Breast epithelium (tissue), 3 donors: ENCODE measurements around the gene METTL21A.

Experiments used
- POLR2A ChIP-seq: fragments of 450-650 bp; IDR thresholded peaks from one replicate; pipeline ENCODE4 v1.6.1; 2016; ENCODE audit warnings: antibody characterized with exemption, mild to moderate bottlenecking, moderate library complexity
- POLR2AphosphoS5 ChIP-seq, 3 donors: sonication (generic); formaldehyde crosslinking; IDR thresholded peaks; one replicate each; pipeline ENCODE4 v1.6.1; 2017; ENCODE audit warnings: antibody characterized with exemption in 3 of 3
- TF ChIP-seq, protein P1 (sequence below), 3 donors: fragments of 450-650 bp; IDR thresholded peaks; one replicate each; pipeline ENCODE4 v1.5.1; 2016 to 2017; ENCODE audit warnings: antibody characterized with exemption in 3 of 3, mild to moderate bottlenecking in 3 of 3, moderate library complexity in 3 of 3

DNA sequence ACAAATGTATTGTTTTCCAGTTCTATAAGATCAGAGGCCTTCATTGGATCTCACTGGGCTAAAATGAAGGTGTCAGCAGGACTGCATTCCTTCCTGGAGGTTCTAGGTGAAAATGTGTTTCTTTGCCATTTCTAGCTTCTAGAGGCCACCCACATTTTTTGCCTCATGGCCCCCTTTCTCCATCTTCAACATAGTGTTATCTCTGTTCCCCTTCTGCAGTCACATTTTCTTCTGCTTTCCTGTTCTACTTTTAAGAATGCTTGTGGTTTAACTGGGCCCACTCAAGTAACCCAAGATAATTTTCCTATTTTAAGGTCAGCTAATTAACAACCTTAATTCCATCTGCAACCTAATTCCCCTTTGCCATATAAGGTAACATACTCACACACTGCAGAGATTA lies 36.1 kb downstream of the METTL21A start:
- TF ChIP-seq, protein P1, sequence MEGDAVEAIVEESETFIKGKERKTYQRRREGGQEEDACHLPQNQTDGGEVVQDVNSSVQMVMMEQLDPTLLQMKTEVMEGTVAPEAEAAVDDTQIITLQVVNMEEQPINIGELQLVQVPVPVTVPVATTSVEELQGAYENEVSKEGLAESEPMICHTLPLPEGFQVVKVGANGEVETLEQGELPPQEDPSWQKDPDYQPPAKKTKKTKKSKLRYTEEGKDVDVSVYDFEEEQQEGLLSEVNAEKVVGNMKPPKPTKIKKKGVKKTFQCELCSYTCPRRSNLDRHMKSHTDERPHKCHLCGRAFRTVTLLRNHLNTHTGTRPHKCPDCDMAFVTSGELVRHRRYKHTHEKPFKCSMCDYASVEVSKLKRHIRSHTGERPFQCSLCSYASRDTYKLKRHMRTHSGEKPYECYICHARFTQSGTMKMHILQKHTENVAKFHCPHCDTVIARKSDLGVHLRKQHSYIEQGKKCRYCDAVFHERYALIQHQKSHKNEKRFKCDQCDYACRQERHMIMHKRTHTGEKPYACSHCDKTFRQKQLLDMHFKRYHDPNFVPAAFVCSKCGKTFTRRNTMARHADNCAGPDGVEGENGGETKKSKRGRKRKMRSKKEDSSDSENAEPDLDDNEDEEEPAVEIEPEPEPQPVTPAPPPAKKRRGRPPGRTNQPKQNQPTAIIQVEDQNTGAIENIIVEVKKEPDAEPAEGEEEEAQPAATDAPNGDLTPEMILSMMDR (IDR thresholded peaks at IDR 0.05): no peak
- no peak for TF ChIP-seq POLR2A
- no peak for TF ChIP-seq POLR2AphosphoS5 (IDR thresholded peaks at IDR 0.05)
